Measurements from ENCODE around the gene CREB3L4. TPM values are rescaled to one million over a fixed set of nuclear protein-coding genes. Genes with fewer than 3 reads are reported as not detected.
"Not testable (repeated sequence)": the region's sequence is repeated elsewhere in the genome, so short reads cannot be mapped to it uniquely, and the experiment has no call there.

CREB3L4 gene
- total and polyA plus RNA-seq, 2 donors, result 17.7 to 26.2 TPM

DNA sequence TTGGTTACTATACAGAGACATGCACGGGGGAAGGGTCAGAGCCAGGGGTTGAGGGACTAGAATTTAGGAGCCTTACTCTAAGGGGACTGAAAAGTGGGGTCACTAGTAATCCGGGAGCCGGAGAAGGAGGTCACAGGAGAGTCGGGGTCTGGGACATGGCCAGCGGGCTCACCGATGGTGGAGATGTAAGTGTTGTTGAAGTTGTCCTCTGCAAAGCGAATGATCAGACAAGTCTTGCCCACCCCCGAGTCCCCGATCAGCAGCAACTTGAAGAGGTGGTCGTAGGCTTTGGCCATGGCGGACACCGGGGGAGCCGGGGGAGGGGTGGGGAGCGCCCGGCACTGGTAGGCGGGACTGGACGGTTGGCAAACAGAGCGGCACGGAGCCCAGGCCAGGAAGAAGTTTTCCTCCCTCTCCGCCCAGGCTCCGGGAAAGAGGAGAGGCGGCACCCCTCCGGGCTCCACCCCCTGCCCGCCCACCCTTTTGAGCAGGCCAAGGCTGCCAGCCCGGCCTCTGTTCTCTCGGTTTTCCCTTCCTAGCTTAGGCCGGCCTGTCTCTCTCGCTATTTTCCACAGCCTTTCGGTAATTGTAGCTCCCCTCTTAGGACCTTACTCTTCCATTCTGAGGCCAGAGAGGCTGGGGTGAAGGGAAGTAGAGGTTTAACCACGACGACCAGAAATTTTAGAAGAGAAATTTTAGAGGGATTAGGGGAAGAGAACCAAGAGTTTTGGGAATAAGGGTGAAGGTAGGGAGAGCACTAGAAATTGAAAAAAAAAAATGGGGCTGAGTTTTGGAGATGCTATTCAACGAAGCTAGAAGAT is 18.4 kb downstream of the CREB3L4 start, which contains the start of gene RAB13:
Gene RAB13, minus strand, starts transcription at position 399 of the 821 bp plus-strand sequence. Its CDS starts 103 bp downstream, at position 296.
- 7% methylated on average over 31 of the region's 32 CpGs for WGBS
- peaks cover 2 to 13% of the 10 kb centered on the region in 2 donors for H3K27me3 ChIP-seq (ENCODE audit: control insufficient read depth in 2 of 2, insufficient read depth in 1 of 2, low read length in 1 of 2)
- peak in 1 of 9 donors; percentile 52 for DNase-seq (ENCODE audit: low read depth in 6 of 9, low spot score in 9 of 9)
- H3K4me1 ChIP-seq (ENCODE audit: control insufficient read depth in 2 of 2, insufficient read depth in 2 of 2, low read length in 2 of 2), result peaks cover 8 to 23% of the 10 kb centered on the region in 2 donors
- H3K27ac ChIP-seq (ENCODE audit: low read depth in 1 of 2, low read length in 1 of 2), result peak within 1 kb of the TSS; percentile 69 to 74
- no peaks in the 10 kb centered on the region for H3K36me3 ChIP-seq (ENCODE audit: control insufficient read depth in 2 of 2, insufficient read depth in 2 of 2, low read length in 1 of 2)
- peak within 1 kb of the TSS; percentile 35 to 50 for H3K4me3 ChIP-seq (ENCODE audit: low read length in 2 of 2)
- H3K9me3 ChIP-seq (ENCODE audit: control insufficient read depth in 2 of 2, insufficient read depth in 1 of 2, low read length in 1 of 2), result no peaks in the 10 kb centered on the region

DNA sequence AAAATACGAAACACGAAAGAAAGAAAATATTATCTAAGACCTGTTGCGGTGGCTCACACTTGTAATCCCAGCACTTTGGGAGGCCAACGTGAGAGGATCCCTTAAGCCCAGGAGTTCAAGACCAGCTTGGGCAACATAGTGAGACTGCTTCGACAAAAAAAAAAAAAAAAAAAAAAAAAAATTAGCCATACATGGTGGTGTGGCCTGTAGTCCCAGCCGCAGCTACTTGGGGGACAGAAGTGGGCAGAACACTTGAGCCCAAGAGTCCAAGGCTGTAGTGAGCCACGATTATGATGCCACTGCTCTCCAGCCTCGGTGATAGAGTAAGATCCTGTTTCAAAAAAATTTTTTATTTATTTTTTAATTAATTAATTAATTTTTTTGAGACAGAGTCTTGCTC is 19.9 kb downstream of the CREB3L4 start:
- peaks cover 2 to 13% of the 10 kb centered on the region in 2 donors for H3K27me3 ChIP-seq (ENCODE audit: control insufficient read depth in 2 of 2, insufficient read depth in 1 of 2, low read length in 1 of 2)
- H3K4me3 ChIP-seq (ENCODE audit: low read length in 2 of 2), result no peak overlapping the region
- WGBS, result 98% methylated on average over 8 of the region's 8 CpGs
- H3K4me1 ChIP-seq (ENCODE audit: control insufficient read depth in 2 of 2, insufficient read depth in 2 of 2, low read length in 2 of 2), result peaks cover 10 to 35% of the 10 kb centered on the region in 2 donors
- H3K9me3 ChIP-seq (ENCODE audit: control insufficient read depth in 2 of 2, insufficient read depth in 1 of 2, low read length in 1 of 2), result no peaks in the 10 kb centered on the region
- peaks cover 5 to 12% of the 10 kb centered on the region in 2 donors for H3K36me3 ChIP-seq (ENCODE audit: control insufficient read depth in 2 of 2, insufficient read depth in 2 of 2, low read length in 1 of 2)
- no peak for DNase-seq (ENCODE audit: low read depth in 6 of 9, low spot score in 9 of 9)
- no peak overlapping the region for H3K27ac ChIP-seq (ENCODE audit: low read depth in 1 of 2, low read length in 1 of 2)

DNA sequence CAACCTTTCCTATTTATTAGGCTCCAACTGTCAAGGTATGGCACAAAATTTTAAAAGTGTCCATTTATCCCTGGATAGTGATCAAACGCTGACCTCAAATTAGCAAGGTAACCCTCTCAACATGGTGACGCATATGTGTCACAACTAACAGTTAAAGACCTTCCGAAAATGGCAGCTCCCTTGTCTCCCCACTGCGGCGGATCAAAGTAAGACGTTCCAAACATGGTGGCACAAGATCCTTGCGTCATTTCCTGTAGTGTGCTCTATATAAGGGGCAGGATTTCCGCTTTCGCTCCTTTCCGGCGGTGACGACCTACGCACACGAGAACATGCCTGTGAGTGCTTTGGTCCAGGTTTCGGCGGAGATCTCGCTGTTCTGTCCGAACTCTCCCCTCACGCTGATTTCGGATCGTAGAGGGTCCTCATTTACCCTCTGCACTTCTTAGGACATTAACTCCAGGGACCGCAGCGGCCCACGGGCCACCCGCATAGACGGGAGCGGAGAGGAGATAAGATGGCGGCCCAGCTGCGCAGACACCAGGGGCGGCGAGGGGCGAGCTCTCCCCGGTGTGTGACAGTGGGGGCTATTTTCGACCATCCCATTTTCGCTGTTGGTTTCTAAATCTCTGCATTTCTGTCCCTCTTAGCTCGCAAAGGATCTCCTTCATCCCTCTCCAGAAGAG is 22.9 kb downstream of the CREB3L4 start, which contains the start of gene RPS27:
Gene RPS27, plus strand, starts transcription at position 295 of the 683 bp plus-strand sequence. Its CDS starts 35 bp downstream, at position 330.
- Histone ChIP-seq H3K36me3 (ENCODE audit: control insufficient read depth in 2 of 2, insufficient read depth in 2 of 2, low read length in 1 of 2) (peaks cover 24 to 39% of the 10 kb centered on the region in 2 donors), H3K4me1 (ENCODE audit: control insufficient read depth in 2 of 2, insufficient read depth in 2 of 2, low read length in 2 of 2) (peaks cover 10 to 34% of the 10 kb centered on the region in 2 donors), H3K4me3 (ENCODE audit: low read length in 2 of 2) (peak within 1 kb of the TSS; percentile 80 to 88), H3K27me3 (ENCODE audit: control insufficient read depth in 2 of 2, insufficient read depth in 1 of 2, low read length in 1 of 2) (peaks cover 2 to 9% of the 10 kb centered on the region in 2 donors), H3K9me3 (ENCODE audit: control insufficient read depth in 2 of 2, insufficient read depth in 1 of 2, low read length in 1 of 2) (no peaks in the 10 kb centered on the region), H3K27ac (ENCODE audit: low read depth in 1 of 2, low read length in 1 of 2) (peak within 1 kb of the TSS; percentile 78 to 90)
- under 1% methylated on average over 36 of the region's 36 CpGs for WGBS
- peak; percentile 93 to 99 (median 98) for DNase-seq (ENCODE audit: low read depth in 6 of 9, low spot score in 9 of 9)

- peaks cover 10 to 29% of the 10 kb centered on the region in 2 donors for H3K4me1 ChIP-seq (ENCODE audit: control insufficient read depth in 2 of 2, insufficient read depth in 2 of 2, low read length in 2 of 2)
Measured at GRCh38 chr1:153991151-153991630, 23.5 kb downstream of the CREB3L4 start.

DNA sequence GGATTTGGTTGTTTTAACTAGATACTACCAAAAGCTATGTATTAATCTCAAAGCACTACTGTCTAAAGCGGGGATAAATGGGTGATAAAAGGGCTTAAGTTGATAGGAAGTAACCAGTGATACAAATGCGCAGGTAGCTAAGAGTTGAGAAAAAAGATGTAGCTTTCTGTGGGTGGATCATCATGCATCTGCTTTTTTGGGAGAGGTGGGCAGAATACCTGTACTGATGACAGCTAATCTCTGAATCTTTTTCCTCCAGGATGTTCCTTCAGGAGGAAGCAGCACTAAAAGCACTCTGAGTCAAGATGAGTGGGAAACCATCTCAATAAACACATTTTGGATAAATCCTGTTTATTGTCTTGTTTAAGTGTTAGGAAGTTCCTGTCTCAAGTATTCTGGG is 24.1 kb downstream of the CREB3L4 start:
- no peaks in the 10 kb centered on the region for H3K9me3 ChIP-seq (ENCODE audit: control insufficient read depth in 2 of 2, insufficient read depth in 1 of 2, low read length in 1 of 2)
- peaks cover 4 to 23% of the 10 kb centered on the region in 2 donors for H3K4me1 ChIP-seq (ENCODE audit: control insufficient read depth in 2 of 2, insufficient read depth in 2 of 2, low read length in 2 of 2)
- 92% methylated on average over 2 of the region's 2 CpGs for WGBS
- no peak overlapping the region for H3K27ac ChIP-seq (ENCODE audit: low read depth in 1 of 2, low read length in 1 of 2)
- H3K4me3 ChIP-seq (ENCODE audit: low read length in 2 of 2), result peak overlapping the region in 1 of 2 donors; percentile 88
- H3K36me3 ChIP-seq (ENCODE audit: control insufficient read depth in 2 of 2, insufficient read depth in 2 of 2, low read length in 1 of 2), result peaks cover 24 to 44% of the 10 kb centered on the region in 2 donors
- H3K27me3 ChIP-seq (ENCODE audit: control insufficient read depth in 2 of 2, insufficient read depth in 1 of 2, low read length in 1 of 2), result no peaks in the 10 kb centered on the region
- no peak for DNase-seq (ENCODE audit: low read depth in 6 of 9, low spot score in 9 of 9)

More at GRCh38 chr1:153991151-153991630, 23.5 kb downstream of the CREB3L4 start:
- Histone ChIP-seq H3K27ac (ENCODE audit: low read depth in 1 of 2, low read length in 1 of 2) (peak overlapping the region; percentile 78 to 90), H3K36me3 (ENCODE audit: control insufficient read depth in 2 of 2, insufficient read depth in 2 of 2, low read length in 1 of 2) (peaks cover 24 to 42% of the 10 kb centered on the region in 2 donors), H3K9me3 (ENCODE audit: control insufficient read depth in 2 of 2, insufficient read depth in 1 of 2, low read length in 1 of 2) (no peaks in the 10 kb centered on the region), H3K4me3 (ENCODE audit: low read length in 2 of 2) (peak overlapping the region; percentile 80 to 88), H3K27me3 (ENCODE audit: control insufficient read depth in 2 of 2, insufficient read depth in 1 of 2, low read length in 1 of 2) (peaks cover 2 to 3% of the 10 kb centered on the region in 2 donors)
- 23% methylated on average over 9 of the region's 9 CpGs for WGBS
- no peak for DNase-seq (ENCODE audit: low read depth in 6 of 9, low spot score in 9 of 9)

DNA sequence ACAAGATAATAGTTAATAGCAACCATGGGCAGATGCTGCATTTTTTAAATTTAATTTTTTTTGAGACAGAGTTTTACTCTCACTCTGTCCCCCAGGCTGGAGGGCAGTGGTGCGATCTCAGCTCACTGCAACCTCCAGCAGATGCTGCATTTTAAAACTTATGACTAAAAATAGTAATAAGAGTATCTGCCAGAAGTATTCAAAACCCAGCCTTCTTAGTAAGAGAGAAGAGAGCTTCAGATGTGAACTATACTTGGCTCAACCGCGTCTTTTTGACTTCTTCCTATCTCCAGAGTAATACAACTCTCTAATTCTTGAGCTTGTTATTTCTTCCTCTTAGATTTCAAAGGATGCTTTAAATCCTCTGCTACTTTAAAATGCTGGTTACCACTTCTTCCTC is 27.5 kb downstream of the CREB3L4 start:
- no peak for DNase-seq (ENCODE audit: low read depth in 6 of 9, low spot score in 9 of 9)
- H3K4me3 ChIP-seq (ENCODE audit: low read length in 2 of 2), result no peak overlapping the region
- H3K27me3 ChIP-seq (ENCODE audit: control insufficient read depth in 2 of 2, insufficient read depth in 1 of 2, low read length in 1 of 2), result no peaks in the 10 kb centered on the region
- peaks cover 24 to 44% of the 10 kb centered on the region in 2 donors for H3K36me3 ChIP-seq (ENCODE audit: control insufficient read depth in 2 of 2, insufficient read depth in 2 of 2, low read length in 1 of 2)
- H3K9me3 ChIP-seq (ENCODE audit: control insufficient read depth in 2 of 2, insufficient read depth in 1 of 2, low read length in 1 of 2), result no peaks in the 10 kb centered on the region
- no peak overlapping the region for H3K27ac ChIP-seq (ENCODE audit: low read depth in 1 of 2, low read length in 1 of 2)
- peaks cover 2 to 17% of the 10 kb centered on the region in 2 donors for H3K4me1 ChIP-seq (ENCODE audit: control insufficient read depth in 2 of 2, insufficient read depth in 2 of 2, low read length in 2 of 2)
- WGBS, result 98% methylated on average over 3 of the region's 3 CpGs

DNA sequence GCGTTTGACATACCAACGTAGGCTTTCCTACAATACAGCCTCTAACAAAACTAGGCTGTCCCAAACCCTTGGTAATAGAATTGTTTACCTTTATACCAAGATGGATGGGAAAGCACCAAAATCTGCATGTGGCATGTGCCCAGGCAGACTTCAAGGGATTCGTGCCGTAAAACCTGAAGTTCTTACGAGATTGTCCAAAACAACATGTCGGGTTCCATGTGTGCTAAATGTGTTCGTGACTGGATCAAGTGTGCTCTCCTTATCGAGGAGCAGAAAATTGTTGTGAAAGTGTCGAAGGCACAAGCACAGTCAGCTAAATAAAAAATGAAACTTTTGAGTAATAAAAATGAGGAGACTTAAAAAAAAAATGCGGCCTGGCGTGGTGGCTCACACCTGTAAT is 27.9 kb downstream of the CREB3L4 start:
- Histone ChIP-seq H3K9me3 (ENCODE audit: control insufficient read depth in 2 of 2, insufficient read depth in 1 of 2, low read length in 1 of 2) (no peaks in the 10 kb centered on the region), H3K4me3 (ENCODE audit: low read length in 2 of 2) (no peak overlapping the region), H3K27ac (ENCODE audit: low read depth in 1 of 2, low read length in 1 of 2) (no peak overlapping the region), H3K36me3 (ENCODE audit: control insufficient read depth in 2 of 2, insufficient read depth in 2 of 2, low read length in 1 of 2) (peaks cover 24 to 44% of the 10 kb centered on the region in 2 donors), H3K27me3 (ENCODE audit: control insufficient read depth in 2 of 2, insufficient read depth in 1 of 2, low read length in 1 of 2) (no peaks in the 10 kb centered on the region), H3K4me1 (ENCODE audit: control insufficient read depth in 2 of 2, insufficient read depth in 2 of 2, low read length in 2 of 2) (peaks cover 2 to 16% of the 10 kb centered on the region in 2 donors)
- WGBS, result 98% methylated on average over 11 of the region's 11 CpGs
- no peak for DNase-seq (ENCODE audit: low read depth in 6 of 9, low spot score in 9 of 9)

- DNase-seq (ENCODE audit: low read depth in 6 of 9, low spot score in 9 of 9); H3K27ac ChIP-seq (ENCODE audit: low read depth in 1 of 2, low read length in 1 of 2); H3K9me3 ChIP-seq (ENCODE audit: control insufficient read depth in 2 of 2, insufficient read depth in 1 of 2, low read length in 1 of 2); H3K27me3 ChIP-seq (ENCODE audit: control insufficient read depth in 2 of 2, insufficient read depth in 1 of 2, low read length in 1 of 2); H3K4me3 ChIP-seq (ENCODE audit: low read length in 2 of 2); H3K4me1 ChIP-seq (ENCODE audit: control insufficient read depth in 2 of 2, insufficient read depth in 2 of 2, low read length in 2 of 2): not testable (repeated sequence)
- WGBS, result 97% methylated on average over 10 of the region's 10 CpGs
- peaks cover 23 to 40% of the 10 kb centered on the region in 2 donors for H3K36me3 ChIP-seq (ENCODE audit: control insufficient read depth in 2 of 2, insufficient read depth in 2 of 2, low read length in 1 of 2)
Measured at GRCh38 chr1:153996882-153997281, 29.2 kb downstream of the CREB3L4 start.

Data from thymus (tissue), 11 donors.